ENCODE results near the gene NUP107.

NUP107 gene

DNA sequence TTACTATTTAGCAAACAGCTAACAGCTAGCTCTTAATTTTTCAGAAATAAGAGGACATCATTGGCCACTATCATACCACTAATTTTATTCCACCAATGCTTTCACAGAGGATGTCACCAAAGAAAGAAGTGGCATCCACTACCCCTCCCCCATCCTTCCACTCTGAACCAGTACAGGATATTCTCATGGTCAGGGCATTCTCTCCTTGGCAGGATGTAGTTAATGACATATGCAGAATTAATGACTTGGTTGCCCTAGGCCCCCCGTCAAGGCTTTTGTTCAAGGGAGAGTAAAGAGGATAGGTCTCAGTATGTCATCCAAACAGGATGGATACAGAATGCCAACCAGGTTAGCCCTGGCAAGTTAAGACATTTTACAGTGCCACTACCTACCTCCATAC, 18.9 kb upstream of the NUP107 start:
- Histone ChIP-seq H3K4me3 (ENCODE audit: low read depth in 1 of 2, low read length in 2 of 2) (no peak overlapping the region), H3K27ac (ENCODE audit: low read length) (no peak overlapping the region), H2AFZ (ENCODE audit: low read depth, low read length) (no peak overlapping the region), H3K9me3 (ENCODE audit: insufficient read depth, low read length, severe bottlenecking) (no peaks in the 10 kb centered on the region), H4K20me1 (ENCODE audit: insufficient read depth, low read length) (no peaks in the 10 kb centered on the region), H3K4me2 (ENCODE audit: insufficient read depth, low read length) (no peak overlapping the region), H3K9ac (ENCODE audit: low read depth, low read length) (no peak overlapping the region), H3K27me3 (ENCODE audit: insufficient read depth, low read length, poor library complexity) (no peaks in the 10 kb centered on the region), H3K79me2 (ENCODE audit: insufficient read depth, low read length) (no peaks in the 10 kb centered on the region), H3K36me3 (ENCODE audit: insufficient read depth, low read length) (peaks cover 8% of the 10 kb centered on the region; the same call in 1 of the 2 replicates), H3K4me1 (ENCODE audit: insufficient read depth, low read length) (no peaks in the 10 kb centered on the region)
- no peak for ATAC-seq (ENCODE audit: insufficient read depth, low read depth)
- TF ChIP-seq, protein P1, sequence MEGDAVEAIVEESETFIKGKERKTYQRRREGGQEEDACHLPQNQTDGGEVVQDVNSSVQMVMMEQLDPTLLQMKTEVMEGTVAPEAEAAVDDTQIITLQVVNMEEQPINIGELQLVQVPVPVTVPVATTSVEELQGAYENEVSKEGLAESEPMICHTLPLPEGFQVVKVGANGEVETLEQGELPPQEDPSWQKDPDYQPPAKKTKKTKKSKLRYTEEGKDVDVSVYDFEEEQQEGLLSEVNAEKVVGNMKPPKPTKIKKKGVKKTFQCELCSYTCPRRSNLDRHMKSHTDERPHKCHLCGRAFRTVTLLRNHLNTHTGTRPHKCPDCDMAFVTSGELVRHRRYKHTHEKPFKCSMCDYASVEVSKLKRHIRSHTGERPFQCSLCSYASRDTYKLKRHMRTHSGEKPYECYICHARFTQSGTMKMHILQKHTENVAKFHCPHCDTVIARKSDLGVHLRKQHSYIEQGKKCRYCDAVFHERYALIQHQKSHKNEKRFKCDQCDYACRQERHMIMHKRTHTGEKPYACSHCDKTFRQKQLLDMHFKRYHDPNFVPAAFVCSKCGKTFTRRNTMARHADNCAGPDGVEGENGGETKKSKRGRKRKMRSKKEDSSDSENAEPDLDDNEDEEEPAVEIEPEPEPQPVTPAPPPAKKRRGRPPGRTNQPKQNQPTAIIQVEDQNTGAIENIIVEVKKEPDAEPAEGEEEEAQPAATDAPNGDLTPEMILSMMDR (IDR thresholded peaks at IDR 0.05; ENCODE audit: borderline replicate concordance, extremely low read depth, low read length, poor library complexity, severe bottlenecking): no peak
- TF ChIP-seq EZH2 (IDR thresholded peaks at IDR 0.05; ENCODE audit: borderline replicate concordance, low read depth, low read length, severe bottlenecking): no peak
- DNase-seq: no peak

DNA sequence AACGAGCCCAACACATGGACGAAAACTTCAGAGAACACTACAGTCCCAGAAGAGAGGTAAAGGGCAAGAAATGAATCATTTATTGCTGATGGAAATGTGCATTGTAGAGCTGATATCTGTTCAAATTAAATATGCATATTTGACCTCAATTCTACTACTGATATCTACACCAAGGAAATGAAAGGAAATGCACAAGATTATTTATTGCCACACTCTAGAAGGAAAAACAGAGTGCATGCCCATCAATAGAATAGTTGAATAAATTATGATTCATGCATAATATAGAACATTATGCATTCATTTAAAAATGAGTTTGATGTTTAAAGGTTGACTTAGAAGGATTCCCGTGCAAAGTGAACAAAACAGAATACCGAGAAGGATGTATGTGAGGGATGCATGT, 15.6 kb upstream of the NUP107 start:
- Histone ChIP-seq H3K4me2 (ENCODE audit: insufficient read depth, low read length) (no peak overlapping the region), H3K27me3 (ENCODE audit: insufficient read depth, low read length, poor library complexity) (no peaks in the 10 kb centered on the region), H3K27ac (ENCODE audit: low read length) (no peak overlapping the region), H3K9ac (ENCODE audit: low read depth, low read length) (no peak overlapping the region), H3K79me2 (ENCODE audit: insufficient read depth, low read length) (no peaks in the 10 kb centered on the region), H4K20me1 (ENCODE audit: insufficient read depth, low read length) (no peaks in the 10 kb centered on the region), H3K4me1 (ENCODE audit: insufficient read depth, low read length) (peaks cover 23% of the 10 kb centered on the region), H2AFZ (ENCODE audit: low read depth, low read length) (no peak overlapping the region), H3K9me3 (ENCODE audit: insufficient read depth, low read length, severe bottlenecking) (no peaks in the 10 kb centered on the region), H3K4me3 (ENCODE audit: low read depth in 1 of 2, low read length in 2 of 2) (no peak overlapping the region), H3K36me3 (ENCODE audit: insufficient read depth, low read length) (no peaks in the 10 kb centered on the region)
- TF ChIP-seq, protein P1 (IDR thresholded peaks at IDR 0.05; ENCODE audit: borderline replicate concordance, extremely low read depth, low read length, poor library complexity, severe bottlenecking): no peak
- TF ChIP-seq EZH2 (IDR thresholded peaks at IDR 0.05; ENCODE audit: borderline replicate concordance, low read depth, low read length, severe bottlenecking): no peak
- ATAC-seq (ENCODE audit: insufficient read depth, low read depth): no peak
- DNase-seq: no peak

DNA sequence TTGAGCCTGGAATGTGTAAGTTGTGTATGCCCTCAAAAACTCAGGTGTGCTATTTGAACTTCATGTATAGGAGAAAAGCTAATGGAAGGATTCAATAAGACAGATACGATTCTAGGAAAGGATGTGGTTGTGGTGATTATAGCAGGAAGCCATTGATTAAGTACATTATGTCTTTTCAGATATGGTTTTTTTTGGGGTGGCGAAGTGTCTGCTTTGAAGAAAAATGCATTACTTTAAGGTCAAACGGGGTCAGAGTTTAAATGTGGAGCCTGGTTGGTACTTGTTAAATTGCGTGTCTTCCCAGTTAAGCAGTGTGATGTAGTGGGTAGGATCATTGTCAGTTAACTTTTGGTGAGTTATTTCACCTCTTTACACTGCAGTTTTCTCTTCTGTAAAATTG, 13.0 kb upstream of the NUP107 start:
- no peak overlapping the region for H3K4me3 ChIP-seq (ENCODE audit: low read depth in 1 of 2, low read length in 2 of 2)
- peaks cover 23% of the 10 kb centered on the region for H3K4me1 ChIP-seq (ENCODE audit: insufficient read depth, low read length)
- TF ChIP-seq, protein P1 (IDR thresholded peaks at IDR 0.05; ENCODE audit: borderline replicate concordance, extremely low read depth, low read length, poor library complexity, severe bottlenecking): no peak
- no peak for TF ChIP-seq EZH2 (IDR thresholded peaks at IDR 0.05; ENCODE audit: borderline replicate concordance, low read depth, low read length, severe bottlenecking)
- H4K20me1 ChIP-seq (ENCODE audit: insufficient read depth, low read length): no peaks in the 10 kb centered on the region
- DNase-seq (no peak), ATAC-seq (ENCODE audit: insufficient read depth, low read depth) (peak; percentile 70)
- H2AFZ ChIP-seq (ENCODE audit: low read depth, low read length): no peak overlapping the region
- no peak overlapping the region for H3K9ac ChIP-seq (ENCODE audit: low read depth, low read length)
- no peaks in the 10 kb centered on the region for H3K27me3 ChIP-seq (ENCODE audit: insufficient read depth, low read length, poor library complexity)
- no peaks in the 10 kb centered on the region for H3K79me2 ChIP-seq (ENCODE audit: insufficient read depth, low read length)
- no peaks in the 10 kb centered on the region for H3K9me3 ChIP-seq (ENCODE audit: insufficient read depth, low read length, severe bottlenecking)
- no peak overlapping the region for H3K4me2 ChIP-seq (ENCODE audit: insufficient read depth, low read length)
- H3K27ac ChIP-seq (ENCODE audit: low read length): no peak overlapping the region
- H3K36me3 ChIP-seq (ENCODE audit: insufficient read depth, low read length): no peaks in the 10 kb centered on the region

DNA sequence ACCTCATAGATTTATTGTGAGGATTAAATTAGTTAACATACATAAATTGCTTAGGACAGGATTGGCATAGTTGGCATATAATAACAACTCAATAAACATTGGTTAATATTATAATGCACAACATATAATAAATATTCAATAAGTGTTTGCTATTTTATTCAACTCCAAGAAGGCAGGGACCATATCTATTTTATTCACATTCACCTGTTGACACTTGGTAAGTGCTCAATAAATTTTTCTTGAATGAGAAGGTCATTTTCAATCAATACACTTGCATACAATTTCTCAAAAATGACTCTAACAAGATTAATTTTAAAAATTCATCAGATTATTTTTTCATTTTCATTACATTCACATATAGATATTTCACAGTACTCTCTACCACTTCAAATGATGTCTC, 12.4 kb upstream of the NUP107 start:
- Histone ChIP-seq H3K36me3 (ENCODE audit: insufficient read depth, low read length) (no peaks in the 10 kb centered on the region), H3K4me3 (ENCODE audit: low read depth in 1 of 2, low read length in 2 of 2) (no peak overlapping the region), H3K9me3 (ENCODE audit: insufficient read depth, low read length, severe bottlenecking) (no peaks in the 10 kb centered on the region), H4K20me1 (ENCODE audit: insufficient read depth, low read length) (no peaks in the 10 kb centered on the region), H3K9ac (ENCODE audit: low read depth, low read length) (no peak overlapping the region), H3K27ac (ENCODE audit: low read length) (no peak overlapping the region), H3K4me1 (ENCODE audit: insufficient read depth, low read length) (peaks cover 23% of the 10 kb centered on the region), H3K79me2 (ENCODE audit: insufficient read depth, low read length) (no peaks in the 10 kb centered on the region), H3K4me2 (ENCODE audit: insufficient read depth, low read length) (no peak overlapping the region), H2AFZ (ENCODE audit: low read depth, low read length) (no peak overlapping the region), H3K27me3 (ENCODE audit: insufficient read depth, low read length, poor library complexity) (no peaks in the 10 kb centered on the region)
- TF ChIP-seq, protein P1 (IDR thresholded peaks at IDR 0.05; ENCODE audit: borderline replicate concordance, extremely low read depth, low read length, poor library complexity, severe bottlenecking): no peak
- no peak for TF ChIP-seq EZH2 (IDR thresholded peaks at IDR 0.05; ENCODE audit: borderline replicate concordance, low read depth, low read length, severe bottlenecking)
- no peak for ATAC-seq (ENCODE audit: insufficient read depth, low read depth)
- DNase-seq: no peak

All from DND-41 (cell line).